ENCODE results near the gene BOLA2B.
"Not testable (repeated sequence)": the region's sequence is repeated elsewhere in the genome, so short reads cannot be mapped to it uniquely, and the experiment has no call there.

Gene BOLA2B

DNA sequence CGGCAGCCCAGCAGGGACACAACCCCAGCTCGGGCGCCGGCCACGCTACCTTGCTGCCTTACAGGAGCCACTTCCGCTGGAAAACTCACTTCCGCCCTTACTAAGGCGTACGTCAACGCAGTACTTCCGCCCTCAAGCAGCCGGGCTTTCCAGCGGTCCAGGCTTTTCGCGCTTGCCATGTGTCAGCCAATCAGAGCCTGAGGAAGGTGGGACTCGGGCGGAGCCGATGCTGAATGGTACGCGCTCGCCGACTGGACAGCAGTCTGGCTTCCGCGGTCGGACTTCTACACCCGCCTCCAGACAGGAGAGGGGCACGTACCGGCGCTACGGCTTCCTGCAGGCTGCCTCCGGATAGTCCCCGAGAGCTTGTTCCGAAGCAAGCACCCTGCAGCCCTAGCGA is at the start of gene BOLA2B, which contains the start of gene SLX1A:
BOLA2B (minus strand) TSS at position 52 of the 400 bp plus-strand sequence. CDS start 71 bp downstream, outside the sequence.
SLX1A (plus strand) TSS at position 261 of the 400 bp plus-strand sequence. CDS start 210 bp downstream, outside the sequence.
- DNase-seq (ENCODE audit: low read depth) = not testable (repeated sequence)

- DNase-seq (ENCODE audit: low read depth) = not testable (repeated sequence)
These were observed 23.6 kb upstream of the BOLA2B start for GRCh38 chr16:30217082-30217481.

- not testable (repeated sequence) for DNase-seq (ENCODE audit: low read depth)
These were observed 17.9 kb upstream of the BOLA2B start for GRCh38 chr16:30211414-30211813.

- DNase-seq (ENCODE audit: low read depth) = not testable (repeated sequence)
These were observed 15.6 kb upstream of the BOLA2B start for GRCh38 chr16:30209032-30209431.

- DNase-seq (ENCODE audit: low read depth) = not testable (repeated sequence)
These were observed 13.7 kb upstream of the BOLA2B start for GRCh38 chr16:30207063-30207704.

- not testable (repeated sequence) for DNase-seq (ENCODE audit: low read depth)
These were observed 12.8 kb upstream of the BOLA2B start for GRCh38 chr16:30206252-30206651.

GRCh38 chr16:30205541-30206236 is 12.2 kb upstream of the BOLA2B start:
- DNase-seq (ENCODE audit: low read depth) = not testable (repeated sequence)

- DNase-seq (ENCODE audit: low read depth) = not testable (repeated sequence)
These were observed 6.3 kb upstream of the BOLA2B start for GRCh38 chr16:30199608-30200343.

DNA sequence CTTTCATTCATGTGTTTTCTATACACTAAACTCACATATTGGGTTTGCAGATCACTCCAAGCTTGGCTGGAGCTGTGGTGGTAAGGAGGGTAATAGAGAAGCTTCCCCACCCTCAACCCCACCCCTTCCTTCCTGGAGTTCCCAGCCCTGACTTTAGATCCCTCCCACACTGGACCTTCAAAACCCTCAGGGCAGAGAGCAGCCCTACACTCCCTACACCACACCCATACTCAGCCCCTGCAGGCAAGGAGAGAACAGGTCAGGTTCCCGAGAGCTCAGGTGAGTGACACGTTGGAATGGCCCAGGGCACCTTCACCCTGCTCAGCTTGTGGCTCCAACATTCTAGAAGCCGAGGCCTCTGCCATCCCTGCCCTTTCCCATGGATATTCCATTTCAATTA is 5.6 kb upstream of the BOLA2B start, which contains the start of gene SULT1A3:
SULT1A3 (plus strand) TSS at position 207 of the 400 bp plus-strand sequence. CDS start 1,474 bp downstream, outside the sequence.
- not testable (repeated sequence) for DNase-seq (ENCODE audit: low read depth)

DNA sequence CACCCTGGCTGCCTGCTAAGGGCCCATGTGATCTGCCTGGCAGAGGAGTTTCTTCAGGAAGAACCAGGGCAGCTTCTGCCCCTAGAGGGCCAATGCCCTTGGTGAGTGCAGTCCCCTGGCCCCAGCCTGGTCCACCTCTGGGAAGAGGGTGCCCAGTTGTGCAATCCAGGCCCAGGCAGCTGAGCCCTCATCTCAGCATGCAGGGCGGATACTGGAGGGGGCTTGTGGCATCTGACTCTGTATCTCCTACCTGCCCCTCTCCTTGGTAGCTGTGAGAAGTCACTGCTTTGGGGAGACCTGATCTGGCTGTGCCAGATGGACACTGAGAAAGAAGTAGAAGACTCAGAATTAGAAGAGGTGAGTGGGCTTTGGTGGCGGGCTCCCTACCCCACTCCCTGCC is 3.5 kb upstream of the BOLA2B start:
- not testable (repeated sequence) for DNase-seq (ENCODE audit: low read depth)

- not testable (repeated sequence) for DNase-seq (ENCODE audit: low read depth)
These were observed 883 bp upstream of the BOLA2B start for GRCh38 chr16:30194172-30194925.

DNA sequence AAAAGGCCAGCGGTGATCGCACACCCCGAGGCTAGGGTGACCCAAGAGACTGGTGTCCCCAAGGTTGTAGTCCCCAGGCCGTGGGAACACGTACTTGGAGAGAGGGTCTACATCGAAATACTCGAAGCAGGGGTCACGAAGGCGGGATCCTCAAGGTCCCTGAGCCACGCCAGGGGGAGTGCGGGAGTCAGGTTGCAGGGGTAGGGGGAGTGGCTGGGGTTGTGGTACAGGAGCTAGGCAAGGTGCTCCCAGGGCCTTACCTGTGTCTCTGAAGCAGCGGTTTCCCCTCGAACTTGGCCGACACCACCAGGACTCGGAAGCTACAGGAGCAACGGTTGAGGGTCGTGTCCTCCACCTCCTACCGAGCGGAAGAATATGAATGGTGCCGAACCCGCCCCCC is 368 bp downstream of the BOLA2B start:
- not testable (repeated sequence) for DNase-seq (ENCODE audit: low read depth)

GRCh38 chr16:30191158-30191557 is 2.3 kb downstream of the BOLA2B start:
- DNase-seq (ENCODE audit: low read depth) = not testable (repeated sequence)

DNA sequence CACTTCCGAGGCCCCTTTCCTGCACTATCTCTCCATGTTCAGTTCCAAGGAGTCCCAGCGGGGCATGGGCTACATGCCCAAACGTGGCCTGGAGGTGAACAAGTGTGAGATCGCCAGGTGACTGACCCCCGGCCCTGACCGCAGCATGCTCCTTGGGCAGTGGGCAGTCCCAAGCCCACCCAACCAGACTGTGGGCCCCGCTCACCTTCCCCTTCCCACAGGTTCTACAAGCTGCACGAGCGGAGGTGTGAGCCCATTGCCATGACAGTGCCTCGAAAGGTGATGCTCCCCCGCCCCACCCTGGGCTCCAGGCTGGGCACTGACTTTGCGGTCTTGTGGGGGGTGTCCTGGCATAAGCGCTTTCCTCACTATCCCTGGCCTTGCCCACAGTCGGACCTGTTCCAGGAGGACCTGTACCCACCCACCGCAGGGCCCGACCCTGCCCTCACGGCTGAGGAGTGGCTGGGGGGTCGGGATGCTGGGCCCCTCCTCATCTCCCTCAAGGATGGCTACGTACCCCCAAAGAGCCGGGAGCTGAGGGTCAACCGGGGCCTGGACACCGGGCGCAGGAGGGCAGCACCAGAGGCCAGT is 5.4 kb downstream of the BOLA2B start:
- no peak for DNase-seq (ENCODE audit: low read depth)

DNA sequence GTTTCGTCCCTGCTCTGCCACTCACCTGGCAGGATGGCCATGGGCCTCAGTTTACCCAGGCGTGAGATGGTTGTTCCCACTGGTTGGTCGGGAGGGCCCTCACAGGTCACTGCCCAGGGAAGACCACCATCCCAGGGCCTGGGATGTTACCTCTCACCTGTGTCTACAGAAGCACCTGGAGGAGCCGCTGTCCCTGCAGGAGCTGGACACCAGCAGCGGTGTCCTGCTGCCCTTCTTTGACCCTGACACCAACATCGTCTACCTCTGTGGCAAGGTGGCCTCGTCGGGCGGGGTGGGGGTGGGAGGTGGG is 6.0 kb downstream of the BOLA2B start:
- DNase-seq (ENCODE audit: low read depth) = no peak

DNA sequence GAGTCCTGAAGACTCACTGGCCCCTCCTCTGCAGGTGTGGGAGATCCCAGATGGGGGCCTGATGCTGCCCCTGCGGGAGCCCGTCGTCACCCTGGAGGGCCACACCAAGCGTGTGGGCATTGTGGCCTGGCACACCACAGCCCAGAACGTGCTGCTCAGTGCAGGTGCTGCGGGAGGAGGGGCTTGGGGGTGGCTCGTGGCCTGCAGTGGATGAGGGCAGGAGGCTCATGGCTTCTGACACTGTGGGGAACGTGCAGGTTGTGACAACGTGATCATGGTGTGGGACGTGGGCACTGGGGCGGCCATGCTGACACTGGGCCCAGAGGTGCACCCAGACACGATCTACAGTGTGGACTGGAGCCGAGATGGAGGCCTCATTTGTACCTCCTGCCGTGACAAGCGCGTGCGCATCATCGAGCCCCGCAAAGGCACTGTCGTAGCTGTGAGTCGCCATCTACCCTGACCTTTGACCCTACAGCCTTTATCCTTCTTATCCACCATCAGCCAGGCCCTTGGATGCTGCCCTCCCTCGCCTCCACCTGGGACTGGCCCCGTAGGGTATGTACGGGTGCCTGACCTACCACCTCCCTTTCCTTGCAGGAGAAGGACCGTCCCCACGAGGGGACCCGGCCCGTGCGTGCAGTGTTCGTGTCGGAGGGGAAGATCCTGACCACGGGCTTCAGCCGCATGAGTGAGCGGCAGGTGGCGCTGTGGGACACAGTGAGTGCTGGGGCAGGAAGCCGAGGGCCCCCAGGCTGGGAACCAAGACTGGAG is 6.5 kb downstream of the BOLA2B start:
- no peak for DNase-seq (ENCODE audit: low read depth)

- DNase-seq (ENCODE audit: low read depth) = no peak
These were observed 7.1 kb downstream of the BOLA2B start for GRCh38 chr16:30186444-30186781.

GRCh38 chr16:30185683-30186421 is 7.6 kb downstream of the BOLA2B start:
- no peak for DNase-seq (ENCODE audit: low read depth)

DNA sequence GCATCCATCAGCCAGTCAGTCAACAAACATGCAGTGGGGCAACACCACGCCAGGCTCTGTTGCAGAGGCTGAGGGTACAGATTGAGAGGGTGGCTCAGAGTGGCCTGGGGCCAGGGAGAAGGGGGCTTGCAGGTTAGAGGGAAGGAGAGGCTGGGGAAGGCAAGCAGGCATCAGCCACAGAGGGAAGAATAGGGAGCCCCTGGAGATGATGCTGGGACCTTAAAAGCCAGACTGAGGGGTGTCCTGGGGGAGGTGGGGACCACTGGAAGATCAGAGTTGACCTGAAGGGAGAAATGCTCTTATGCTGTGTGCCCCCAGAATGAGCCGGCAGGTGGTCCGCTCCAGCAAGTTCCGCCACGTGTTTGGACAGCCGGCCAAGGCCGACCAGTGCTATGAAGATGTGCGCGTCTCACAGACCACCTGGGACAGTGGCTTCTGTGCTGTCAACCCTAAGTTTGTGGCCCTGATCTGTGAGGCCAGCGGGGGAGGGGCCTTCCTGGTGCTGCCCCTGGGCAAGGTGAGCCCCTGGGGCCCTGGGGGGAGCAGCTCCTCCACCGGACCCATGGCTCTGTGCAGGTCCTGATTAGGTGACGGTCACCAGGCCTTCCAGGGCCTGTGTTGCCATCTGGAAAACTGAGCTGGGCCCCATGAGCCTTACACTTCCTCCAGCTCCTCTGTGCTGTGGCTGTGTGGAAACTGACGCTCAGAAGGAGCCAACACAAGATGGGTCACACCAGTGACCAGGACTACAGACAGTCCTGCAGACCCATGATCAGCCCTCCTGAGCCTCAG is 8.4 kb downstream of the BOLA2B start:
- no peak for DNase-seq (ENCODE audit: low read depth)

All from GM04504 (cell line).